ENCODE measurements around the gene COPS9. TPM values are rescaled to one million over a fixed set of nuclear protein-coding genes. Genes with fewer than 3 reads are reported as not detected.

COPS9 gene
- total RNA-seq, 1 donor from 2014 or later: 140 TPM

DNA sequence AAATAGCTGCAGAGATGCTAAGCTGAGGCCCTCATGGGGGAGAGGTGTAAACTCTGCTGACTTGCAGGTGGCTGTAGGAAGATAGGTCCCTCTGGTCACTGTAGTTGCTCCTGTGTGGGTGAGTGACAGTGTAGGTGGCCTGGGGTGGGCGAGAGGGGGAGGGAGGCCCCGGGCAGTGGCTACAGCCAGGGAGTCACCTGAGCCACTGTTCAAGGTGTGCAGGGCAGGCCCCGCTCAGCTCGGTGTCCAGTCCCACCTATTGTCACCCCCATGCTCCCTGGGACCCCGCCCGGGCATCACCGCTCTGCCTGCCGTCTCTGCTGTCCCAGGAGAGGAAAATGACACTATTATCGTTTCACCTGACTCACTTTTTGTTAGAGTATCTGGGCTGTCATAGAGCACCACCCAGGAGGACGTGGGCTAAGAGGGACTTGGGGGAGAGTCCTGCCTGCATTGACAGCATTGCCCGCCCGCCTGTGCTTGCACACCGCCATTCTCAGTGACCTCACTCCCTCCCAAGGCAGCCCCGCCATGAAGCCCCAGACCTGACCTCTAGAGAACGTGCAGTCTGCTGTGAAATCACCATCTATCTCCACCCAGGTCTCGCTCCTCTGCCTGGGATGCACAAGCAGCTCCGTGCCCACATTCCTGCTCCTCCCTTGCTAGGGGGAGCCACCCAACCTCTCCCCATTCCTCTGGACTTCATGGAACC is 29.2 kb downstream of the COPS9 start:
- TF ChIP-seq, protein P1, sequence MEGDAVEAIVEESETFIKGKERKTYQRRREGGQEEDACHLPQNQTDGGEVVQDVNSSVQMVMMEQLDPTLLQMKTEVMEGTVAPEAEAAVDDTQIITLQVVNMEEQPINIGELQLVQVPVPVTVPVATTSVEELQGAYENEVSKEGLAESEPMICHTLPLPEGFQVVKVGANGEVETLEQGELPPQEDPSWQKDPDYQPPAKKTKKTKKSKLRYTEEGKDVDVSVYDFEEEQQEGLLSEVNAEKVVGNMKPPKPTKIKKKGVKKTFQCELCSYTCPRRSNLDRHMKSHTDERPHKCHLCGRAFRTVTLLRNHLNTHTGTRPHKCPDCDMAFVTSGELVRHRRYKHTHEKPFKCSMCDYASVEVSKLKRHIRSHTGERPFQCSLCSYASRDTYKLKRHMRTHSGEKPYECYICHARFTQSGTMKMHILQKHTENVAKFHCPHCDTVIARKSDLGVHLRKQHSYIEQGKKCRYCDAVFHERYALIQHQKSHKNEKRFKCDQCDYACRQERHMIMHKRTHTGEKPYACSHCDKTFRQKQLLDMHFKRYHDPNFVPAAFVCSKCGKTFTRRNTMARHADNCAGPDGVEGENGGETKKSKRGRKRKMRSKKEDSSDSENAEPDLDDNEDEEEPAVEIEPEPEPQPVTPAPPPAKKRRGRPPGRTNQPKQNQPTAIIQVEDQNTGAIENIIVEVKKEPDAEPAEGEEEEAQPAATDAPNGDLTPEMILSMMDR (IDR thresholded peaks at IDR 0.05): no peak
- Mint-ChIP-seq H3K27ac (ENCODE audit: unreplicated experiment) (no peak overlapping the region), H3K4me1 (ENCODE audit: low read depth) (no peaks in the 10 kb centered on the region), H3K4me3 (ENCODE audit: unreplicated experiment) (no peak overlapping the region), H3K36me3 (ENCODE audit: low read depth) (no peaks in the 10 kb centered on the region), H3K27me3 (ENCODE audit: low read depth) (peaks cover 31% of the 10 kb centered on the region), H3K9me3 (ENCODE audit: low read depth) (no peaks in the 10 kb centered on the region)
- peak; percentile 63 for DNase-seq (ENCODE audit: low spot score)

DNA sequence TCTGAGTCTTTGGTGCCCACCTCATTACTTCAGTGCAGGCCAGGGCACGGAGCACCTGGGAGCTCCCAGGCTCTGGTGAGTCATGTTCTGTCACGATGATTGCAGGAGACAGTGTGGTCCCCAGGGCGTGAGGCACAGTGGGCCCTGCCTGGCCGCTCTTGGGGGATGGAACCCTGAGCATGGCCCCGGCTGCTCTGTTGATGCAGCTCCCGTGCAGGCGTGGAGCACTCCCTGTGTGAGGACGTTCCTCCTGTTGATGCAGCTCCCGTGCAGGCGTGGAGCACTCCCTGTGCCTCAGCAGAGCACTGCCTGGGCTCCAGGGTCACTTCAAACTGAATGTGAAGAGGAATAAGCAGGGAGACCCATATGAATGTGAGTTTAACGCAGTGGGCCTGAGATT is 30.1 kb downstream of the COPS9 start:
- TF ChIP-seq, protein P1 (IDR thresholded peaks at IDR 0.05): no peak
- no peak overlapping the region for H3K4me3 Mint-ChIP-seq (ENCODE audit: unreplicated experiment)
- no peak overlapping the region for H3K27ac Mint-ChIP-seq (ENCODE audit: unreplicated experiment)
- H3K27me3 Mint-ChIP-seq (ENCODE audit: low read depth): peaks cover 32% of the 10 kb centered on the region
- peaks cover 5% of the 10 kb centered on the region for H3K9me3 Mint-ChIP-seq (ENCODE audit: low read depth)
- no peaks in the 10 kb centered on the region for H3K36me3 Mint-ChIP-seq (ENCODE audit: low read depth)
- DNase-seq (ENCODE audit: low spot score): peak; percentile 58
- H3K4me1 Mint-ChIP-seq (ENCODE audit: low read depth): no peaks in the 10 kb centered on the region

DNA sequence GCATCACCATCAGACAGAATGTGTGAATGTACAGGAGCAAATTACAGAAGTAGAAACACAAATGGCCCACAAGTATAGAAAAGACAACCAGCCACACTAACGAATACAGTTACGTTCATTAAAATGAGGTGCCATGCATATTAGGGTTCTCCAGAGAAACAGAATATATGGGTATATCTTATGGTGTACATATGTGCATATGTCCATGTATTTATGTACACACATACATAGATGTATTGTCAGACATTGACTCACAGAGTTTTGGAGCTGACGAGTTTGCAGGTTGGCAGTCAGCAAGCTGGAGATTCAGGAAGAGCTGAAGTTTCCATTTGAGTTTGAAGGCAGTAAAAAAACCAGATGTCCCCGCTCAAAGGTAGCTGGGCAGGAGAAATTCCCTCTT is 33.0 kb downstream of the COPS9 start:
- no peak for DNase-seq (ENCODE audit: low spot score)
- Mint-ChIP-seq H3K4me3 (ENCODE audit: unreplicated experiment) (no peak overlapping the region), H3K27me3 (ENCODE audit: low read depth) (peaks cover 50% of the 10 kb centered on the region), H3K4me1 (ENCODE audit: low read depth) (no peaks in the 10 kb centered on the region), H3K36me3 (ENCODE audit: low read depth) (peaks cover 8% of the 10 kb centered on the region), H3K9me3 (ENCODE audit: low read depth) (peaks cover 23% of the 10 kb centered on the region), H3K27ac (ENCODE audit: unreplicated experiment) (no peak overlapping the region)
- TF ChIP-seq, protein P1 (IDR thresholded peaks at IDR 0.05): no peak

DNA sequence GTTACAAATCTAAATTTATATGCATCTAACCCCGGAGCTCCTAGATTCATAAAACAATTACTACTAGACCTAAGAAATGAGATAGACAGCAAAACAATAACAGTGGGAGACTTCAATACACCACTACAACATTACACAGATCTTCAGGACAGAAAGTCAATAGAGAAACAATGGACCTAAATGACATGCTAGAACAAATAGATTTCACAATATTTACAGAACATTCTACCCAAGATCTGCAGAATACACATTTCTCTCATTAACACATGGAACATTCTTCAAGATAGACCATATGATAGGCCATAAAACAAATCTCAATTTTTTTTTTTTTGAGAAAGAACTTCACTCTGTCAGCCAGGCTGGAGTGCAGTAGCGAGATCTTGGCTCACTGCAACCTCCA is 37.8 kb downstream of the COPS9 start:
- H3K9me3 Mint-ChIP-seq (ENCODE audit: low read depth): peaks cover 41% of the 10 kb centered on the region
- H3K4me1 Mint-ChIP-seq (ENCODE audit: low read depth): no peaks in the 10 kb centered on the region
- TF ChIP-seq, protein P1 (IDR thresholded peaks at IDR 0.05): no peak
- DNase-seq (ENCODE audit: low spot score): no peak
- H3K27ac Mint-ChIP-seq (ENCODE audit: unreplicated experiment): no peak overlapping the region
- peaks cover 76% of the 10 kb centered on the region for H3K27me3 Mint-ChIP-seq (ENCODE audit: low read depth)
- peaks cover 13% of the 10 kb centered on the region for H3K36me3 Mint-ChIP-seq (ENCODE audit: low read depth)
- no peak overlapping the region for H3K4me3 Mint-ChIP-seq (ENCODE audit: unreplicated experiment)

DNA sequence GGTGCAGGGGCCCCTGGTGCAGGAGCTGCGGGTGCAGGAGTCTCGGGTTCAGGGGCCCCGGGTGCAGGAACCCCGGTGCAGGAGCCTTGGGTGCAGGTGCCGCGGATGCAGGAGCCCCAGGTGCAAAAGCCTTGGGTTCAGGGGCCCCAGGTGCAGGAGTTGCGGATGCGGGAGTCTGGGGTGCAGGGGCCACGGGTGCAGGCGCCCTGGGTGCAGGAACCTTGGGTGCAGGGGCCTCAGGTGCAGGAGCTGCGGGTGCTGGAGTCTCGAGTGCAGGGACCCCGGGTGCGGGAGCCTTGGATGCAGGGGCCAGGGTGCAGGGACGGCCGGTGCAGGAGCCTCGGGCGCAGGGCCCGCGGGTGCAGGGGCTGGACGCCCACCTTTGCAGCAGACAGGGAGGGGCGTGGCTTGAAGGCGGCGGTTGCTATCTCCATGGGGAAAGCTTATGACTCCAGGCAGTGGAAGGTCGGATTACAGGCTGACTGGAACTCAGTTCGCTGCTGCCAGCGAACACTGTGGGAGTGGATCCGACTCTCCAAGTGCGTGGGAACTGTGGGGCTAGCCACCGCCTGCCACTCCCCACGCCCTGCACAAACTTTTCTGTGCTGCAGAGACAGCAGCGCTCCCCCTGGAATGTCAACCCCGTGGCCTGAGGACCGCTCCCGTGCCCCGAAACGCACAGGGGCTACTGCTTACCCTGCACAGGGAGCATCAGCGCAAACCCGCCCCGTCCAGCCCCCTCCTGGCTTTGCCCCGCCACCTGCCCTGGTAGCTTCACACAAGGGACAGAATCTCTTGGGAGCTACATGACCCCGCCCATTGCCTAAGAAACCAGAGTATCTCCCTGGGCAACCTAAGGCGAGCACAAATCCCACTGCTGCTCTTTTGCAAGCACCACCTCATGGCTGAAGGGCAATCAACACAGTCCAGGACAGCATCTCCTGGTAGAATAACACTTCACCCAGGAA is 40.3 kb downstream of the COPS9 start:
- H3K27ac Mint-ChIP-seq (ENCODE audit: unreplicated experiment): no peak overlapping the region
- DNase-seq (ENCODE audit: low spot score): peak; percentile 93
- TF ChIP-seq, protein P1 (IDR thresholded peaks at IDR 0.05): no peak
- H3K36me3 Mint-ChIP-seq (ENCODE audit: low read depth): peaks cover 15% of the 10 kb centered on the region
- H3K4me3 Mint-ChIP-seq (ENCODE audit: unreplicated experiment): no peak overlapping the region
- H3K4me1 Mint-ChIP-seq (ENCODE audit: low read depth): no peaks in the 10 kb centered on the region
- peaks cover 47% of the 10 kb centered on the region for H3K9me3 Mint-ChIP-seq (ENCODE audit: low read depth)
- H3K27me3 Mint-ChIP-seq (ENCODE audit: low read depth): peaks cover 75% of the 10 kb centered on the region
